GM18520 (cell line): ENCODE results near the gene URB1.
"Not testable (repeated sequence)": the region's sequence is repeated elsewhere in the genome, so short reads cannot be mapped to it uniquely, and the experiment has no call there.

Experiments
- ATAC-seq: cut with Tn5 transposase; IDR thresholded peaks from one replicate; pipeline ENCODE4 v1.9.1; 2021; ENCODE audit not compliant: unreplicated experiment

The URB1 gene

GRCh38 chr21:32322676-32323075, 70.1 kb downstream of the URB1 start:
- no peak for ATAC-seq

- no peak for ATAC-seq
These were observed 70.7 kb downstream of the URB1 start for GRCh38 chr21:32322103-32322502.

GRCh38 chr21:32321480-32321879, 71.3 kb downstream of the URB1 start:
- ATAC-seq, result no peak

GRCh38 chr21:32320726-32321125, 72.1 kb downstream of the URB1 start:
- ATAC-seq, result no peak

- no peak for ATAC-seq
These were observed 72.8 kb downstream of the URB1 start for GRCh38 chr21:32320059-32320458.

- ATAC-seq, result no peak
These were observed 73.8 kb downstream of the URB1 start for GRCh38 chr21:32319012-32319411.

GRCh38 chr21:32317726-32318125, 75.1 kb downstream of the URB1 start:
- ATAC-seq, result no peak

- ATAC-seq, result no peak
These were observed 76.2 kb downstream of the URB1 start for GRCh38 chr21:32316361-32317215.

- no peak for ATAC-seq
These were observed 77.1 kb downstream of the URB1 start for GRCh38 chr21:32315511-32316281.

GRCh38 chr21:32314806-32315205, 78.0 kb downstream of the URB1 start:
- ATAC-seq, result no peak

- ATAC-seq, result no peak
These were observed 79.8 kb downstream of the URB1 start for GRCh38 chr21:32312976-32313375.

GRCh38 chr21:32312326-32312725, 80.5 kb downstream of the URB1 start:
- ATAC-seq, result no peak

- no peak for ATAC-seq
These were observed 81.2 kb downstream of the URB1 start for GRCh38 chr21:32311621-32312020.

GRCh38 chr21:32310976-32311375, 81.8 kb downstream of the URB1 start:
- not testable (repeated sequence) for ATAC-seq

- no peak for ATAC-seq
These were observed 82.8 kb downstream of the URB1 start for GRCh38 chr21:32309906-32310460.

- ATAC-seq, result no peak
These were observed 84.1 kb downstream of the URB1 start for GRCh38 chr21:32308696-32309095.

GRCh38 chr21:32307706-32308105, 85.1 kb downstream of the URB1 start:
- no peak for ATAC-seq

GRCh38 chr21:32306021-32306780, 86.6 kb downstream of the URB1 start:
- ATAC-seq, result no peak

GRCh38 chr21:32304998-32305397, 87.8 kb downstream of the URB1 start:
- ATAC-seq, result no peak

- no peak for ATAC-seq
These were observed 89.4 kb downstream of the URB1 start for GRCh38 chr21:32303385-32303784.

GRCh38 chr21:32302560-32302959, 90.3 kb downstream of the URB1 start:
- ATAC-seq, result no peak
